Activated T-helper 2 cell treated with anti-CD3 and anti-CD28 coated beads, Interferon-gamma antibody, Interleukin-2, Interleukin-4, amounts not matched to agents 10 μg/mL and 5 μg/mL and 100 μg/mL, durations not matched to agents 14 hours and 24 hours and 36 hours (primary cell): Measurements from ENCODE around the gene PRIM2. TPM values are rescaled to one million over a fixed set of nuclear protein-coding genes. Genes with fewer than 3 reads are reported as not detected.
"Not testable (repeated sequence)": the region's sequence is repeated elsewhere in the genome, so short reads cannot be mapped to it uniquely, and the experiment has no call there.

ENCODE experiments used
- DNase-seq: peaks from one replicate; pipeline ENCODE4 v3.0.0; 2021; ENCODE audit warnings: low spot score
- H3K27ac Mint-ChIP-seq: one replicate; pipeline ENCODE4 v1.8.0; 2021; ENCODE audit warnings: mixed read lengths
- H3K27me3 Mint-ChIP-seq: one replicate; pipeline ENCODE4 v1.8.0; 2021; ENCODE audit warnings: low read depth, mixed read lengths
- H3K36me3 Mint-ChIP-seq: one replicate; pipeline ENCODE4 v1.8.0; 2021; ENCODE audit warnings: low read depth, mixed read lengths
- H3K4me1 Mint-ChIP-seq: one replicate; pipeline ENCODE4 v1.8.0; 2021; ENCODE audit warnings: low read depth, mixed read lengths
- H3K4me3 Mint-ChIP-seq: one replicate; pipeline ENCODE4 v1.8.0; 2021; ENCODE audit warnings: low read depth, mild to moderate bottlenecking, moderate library complexity, mixed read lengths
- H3K9me3 Mint-ChIP-seq: one replicate; pipeline ENCODE4 v1.8.0; 2021; ENCODE audit warnings: mixed read lengths
- intact Hi-C: fragments of 100-400 bp; cut with micrococcal nuclease; formaldehyde crosslinking; loops from one replicate; pipeline ENCODE4 v1.15.1; 2023
- total RNA-seq: library from RNA; stranded (reverse); gene quantifications from 2 replicates; pipeline ENCODE4 v1.2.3, GENCODE V29; 2022

Gene PRIM2
- total RNA-seq, 1 donor from 2014 or later = 37.9 TPM

DNA sequence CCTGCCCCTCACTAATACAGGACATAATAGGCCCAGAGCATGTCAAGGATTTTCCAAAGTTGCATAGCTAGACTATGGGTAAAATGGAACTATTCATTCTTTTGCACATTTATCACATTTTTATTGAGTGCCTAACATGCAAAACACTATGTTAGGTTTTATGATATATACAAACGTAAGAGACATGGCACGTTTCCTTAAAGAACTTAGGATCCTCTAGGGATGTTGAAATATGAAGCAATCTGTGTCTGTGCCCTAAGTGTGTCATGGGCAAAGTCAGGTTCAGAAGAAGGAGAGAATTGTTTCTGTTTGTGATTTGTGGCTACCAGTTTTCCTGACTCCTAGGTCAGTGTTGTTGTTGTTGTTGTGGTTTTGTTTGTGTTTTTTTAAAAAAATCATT is 158.2 kb downstream of the PRIM2 start:
- H3K4me1 Mint-ChIP-seq, H3K27ac Mint-ChIP-seq, intact Hi-C loops, H3K4me3 Mint-ChIP-seq, DNase-seq, H3K27me3 Mint-ChIP-seq, H3K9me3 Mint-ChIP-seq, H3K36me3 Mint-ChIP-seq: not testable (repeated sequence)

DNA sequence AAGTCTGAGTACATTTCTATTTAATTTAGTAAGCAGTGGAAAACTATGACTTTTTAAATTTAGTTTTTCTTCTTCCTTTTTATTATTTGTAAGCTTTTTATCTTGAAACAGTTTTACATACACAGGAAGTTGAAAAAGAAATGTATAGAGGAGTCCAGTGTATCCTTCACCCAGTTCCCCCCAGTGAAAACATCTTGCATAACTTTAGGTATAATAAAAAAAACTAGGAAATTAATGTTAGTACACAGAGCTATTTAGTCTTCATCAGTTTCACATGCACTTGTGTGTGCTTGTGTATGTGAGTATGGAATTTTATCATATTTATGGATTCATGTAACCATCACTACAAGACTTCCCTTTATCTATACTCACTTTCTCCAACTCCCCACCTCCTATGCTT is 162.8 kb downstream of the PRIM2 start:
- not testable (repeated sequence) for H3K27me3 Mint-ChIP-seq, H3K4me3 Mint-ChIP-seq

GRCh38 chr6:57481121-57481520 is 163.7 kb downstream of the PRIM2 start:
- H3K9me3 Mint-ChIP-seq, H3K36me3 Mint-ChIP-seq, H3K27me3 Mint-ChIP-seq, intact Hi-C loops, DNase-seq, H3K4me1 Mint-ChIP-seq, H3K4me3 Mint-ChIP-seq, H3K27ac Mint-ChIP-seq: not testable (repeated sequence)

More for the DNA sequence above, 162.8 kb downstream of the PRIM2 start:
- DNase-seq, H3K4me1 Mint-ChIP-seq, H3K36me3 Mint-ChIP-seq, intact Hi-C loops, H3K27ac Mint-ChIP-seq, H3K9me3 Mint-ChIP-seq: not testable (repeated sequence)

DNA sequence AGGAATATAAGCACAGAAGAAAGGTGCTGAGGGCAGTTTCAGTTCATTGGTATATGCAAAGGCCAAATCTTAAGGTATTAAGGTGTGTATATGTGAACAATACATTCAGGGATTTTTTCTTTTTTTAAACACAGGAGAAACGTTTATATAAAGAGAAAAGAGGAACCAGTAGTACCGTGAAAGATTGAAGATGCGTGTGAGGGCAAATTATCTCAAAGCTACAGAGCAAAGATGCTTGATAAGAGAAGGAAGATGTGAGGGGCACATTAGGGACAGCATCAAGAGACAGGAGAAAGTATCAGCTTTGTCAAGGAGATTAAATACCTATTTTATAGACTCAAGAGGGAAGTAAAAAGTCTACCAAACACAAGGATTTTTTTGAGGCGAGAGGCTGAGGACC is 165.0 kb downstream of the PRIM2 start:
- H3K4me3 Mint-ChIP-seq, H3K27ac Mint-ChIP-seq, intact Hi-C loops, DNase-seq, H3K4me1 Mint-ChIP-seq, H3K9me3 Mint-ChIP-seq, H3K27me3 Mint-ChIP-seq, H3K36me3 Mint-ChIP-seq: not testable (repeated sequence)

GRCh38 chr6:57486494-57487081 is 169.2 kb downstream of the PRIM2 start:
- H3K27me3 Mint-ChIP-seq, H3K27ac Mint-ChIP-seq, H3K4me3 Mint-ChIP-seq, DNase-seq, intact Hi-C loops, H3K9me3 Mint-ChIP-seq, H3K4me1 Mint-ChIP-seq, H3K36me3 Mint-ChIP-seq: not testable (repeated sequence)

DNA sequence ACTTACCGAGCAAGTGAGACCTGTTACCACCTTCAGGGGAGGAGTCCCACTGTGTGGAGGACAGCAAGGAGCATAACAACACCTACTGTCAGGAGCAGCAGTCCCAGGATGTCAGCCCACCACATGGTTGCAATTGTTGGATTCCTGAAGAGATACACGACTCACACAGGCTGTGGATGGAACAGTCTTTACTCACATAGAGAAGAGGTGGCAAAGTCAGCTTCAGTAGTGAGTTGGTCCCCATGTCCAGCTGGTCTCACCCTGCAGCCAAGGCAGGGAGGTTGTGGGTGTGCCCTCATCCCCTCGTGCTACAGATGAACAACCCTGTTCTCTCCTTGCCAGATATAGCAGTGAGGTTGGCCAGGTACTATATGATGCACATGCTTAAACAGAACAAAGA is 171.1 kb downstream of the PRIM2 start:
- H3K27me3 Mint-ChIP-seq, DNase-seq, H3K9me3 Mint-ChIP-seq, H3K36me3 Mint-ChIP-seq, H3K4me1 Mint-ChIP-seq, H3K4me3 Mint-ChIP-seq, H3K27ac Mint-ChIP-seq, intact Hi-C loops: not testable (repeated sequence)

DNA sequence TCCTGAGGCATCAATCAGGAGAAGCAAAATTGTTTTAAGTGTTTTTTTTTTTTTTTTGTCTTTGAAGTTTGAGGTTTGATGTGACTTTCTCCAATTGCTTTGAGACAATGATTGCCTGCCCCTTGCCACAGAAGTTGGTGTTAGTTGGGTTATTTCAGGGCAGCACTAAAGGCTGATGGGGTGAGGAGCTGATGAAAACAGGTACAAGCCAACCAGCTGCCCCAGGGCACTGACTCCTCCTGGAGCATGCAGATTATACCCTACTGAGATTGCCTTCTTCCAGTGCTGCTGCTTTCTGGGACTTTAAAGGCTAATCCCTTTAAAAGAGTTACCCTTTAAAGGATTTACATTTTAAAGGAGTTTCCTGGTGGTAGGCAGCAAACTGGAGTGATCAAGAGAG is 172.5 kb downstream of the PRIM2 start:
- H3K4me3 Mint-ChIP-seq, H3K27ac Mint-ChIP-seq, intact Hi-C loops, DNase-seq, H3K4me1 Mint-ChIP-seq, H3K27me3 Mint-ChIP-seq, H3K9me3 Mint-ChIP-seq, H3K36me3 Mint-ChIP-seq: not testable (repeated sequence)

DNA sequence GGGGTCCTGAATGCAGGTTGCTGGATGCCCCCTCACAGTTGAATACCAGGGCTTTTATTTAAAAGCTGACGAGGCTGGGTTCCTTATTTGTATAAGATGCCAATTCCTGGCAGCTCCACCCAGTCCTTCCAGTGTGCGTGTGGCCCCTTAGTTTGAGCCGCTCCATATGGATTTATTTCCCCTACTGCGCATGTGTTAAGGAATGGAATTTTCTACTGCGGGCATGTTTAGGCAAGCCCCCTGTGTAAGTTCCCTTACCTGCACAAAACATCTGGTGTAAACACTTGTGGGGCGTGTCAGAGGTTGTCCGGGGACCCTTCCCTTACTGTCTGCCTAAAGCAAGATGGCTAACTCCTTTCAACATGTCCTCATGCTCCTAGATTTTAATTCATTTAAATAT is 174.4 kb downstream of the PRIM2 start:
- H3K27me3 Mint-ChIP-seq, H3K4me3 Mint-ChIP-seq, DNase-seq, H3K27ac Mint-ChIP-seq, intact Hi-C loops, H3K36me3 Mint-ChIP-seq, H3K9me3 Mint-ChIP-seq, H3K4me1 Mint-ChIP-seq: not testable (repeated sequence)

DNA sequence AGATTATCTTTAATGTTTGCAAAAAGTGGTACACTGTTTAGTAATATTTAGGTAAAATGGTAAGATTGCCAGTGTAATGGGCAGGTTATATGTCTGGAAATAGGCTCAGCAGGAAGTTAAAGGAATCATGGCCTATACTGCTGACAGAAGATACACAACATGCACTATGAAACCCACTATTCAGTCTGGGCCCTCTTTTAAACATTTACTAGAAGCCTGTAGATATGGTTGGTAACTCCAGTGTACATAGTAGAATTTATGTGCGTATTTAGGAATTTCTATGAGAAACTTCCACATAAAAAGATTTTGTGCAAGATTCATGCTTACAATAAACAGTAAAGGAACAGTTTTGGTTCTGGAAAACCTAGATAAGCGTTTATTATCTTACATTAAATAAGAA is 178.8 kb downstream of the PRIM2 start:
- H3K4me1 Mint-ChIP-seq, H3K9me3 Mint-ChIP-seq, intact Hi-C loops, H3K36me3 Mint-ChIP-seq, H3K4me3 Mint-ChIP-seq, H3K27me3 Mint-ChIP-seq, H3K27ac Mint-ChIP-seq, DNase-seq: not testable (repeated sequence)

- H3K36me3 Mint-ChIP-seq, H3K27ac Mint-ChIP-seq, H3K27me3 Mint-ChIP-seq, H3K4me1 Mint-ChIP-seq, DNase-seq, H3K9me3 Mint-ChIP-seq, H3K4me3 Mint-ChIP-seq, intact Hi-C loops: not testable (repeated sequence)
These were observed 183.1 kb downstream of the PRIM2 start for GRCh38 chr6:57500368-57501021.

DNA sequence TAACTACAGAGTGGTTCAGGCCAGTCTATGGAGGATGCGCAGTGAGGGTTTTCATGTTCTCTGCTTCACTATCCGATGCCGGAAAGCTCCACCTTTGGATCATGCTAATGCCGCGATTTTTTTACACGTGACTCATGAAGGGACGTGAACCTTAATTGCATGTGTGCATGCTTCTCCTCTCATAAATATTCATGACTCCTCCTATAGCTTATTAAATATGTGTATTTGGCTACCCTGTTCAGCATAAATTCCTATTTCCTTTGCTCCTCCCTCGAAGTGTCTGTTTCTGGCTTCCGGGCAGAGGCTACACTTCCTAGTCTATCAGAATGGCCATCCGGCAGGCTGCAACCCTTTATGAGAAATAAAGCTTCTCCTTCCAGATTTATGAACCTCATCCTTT is 185.0 kb downstream of the PRIM2 start:
- DNase-seq, H3K4me3 Mint-ChIP-seq, intact Hi-C loops, H3K27me3 Mint-ChIP-seq, H3K27ac Mint-ChIP-seq, H3K4me1 Mint-ChIP-seq, H3K9me3 Mint-ChIP-seq, H3K36me3 Mint-ChIP-seq: not testable (repeated sequence)

- H3K4me3 Mint-ChIP-seq, H3K9me3 Mint-ChIP-seq, intact Hi-C loops, H3K36me3 Mint-ChIP-seq, DNase-seq, H3K27ac Mint-ChIP-seq, H3K27me3 Mint-ChIP-seq, H3K4me1 Mint-ChIP-seq: not testable (repeated sequence)
These were observed 187.8 kb downstream of the PRIM2 start for GRCh38 chr6:57505251-57505650.

DNA sequence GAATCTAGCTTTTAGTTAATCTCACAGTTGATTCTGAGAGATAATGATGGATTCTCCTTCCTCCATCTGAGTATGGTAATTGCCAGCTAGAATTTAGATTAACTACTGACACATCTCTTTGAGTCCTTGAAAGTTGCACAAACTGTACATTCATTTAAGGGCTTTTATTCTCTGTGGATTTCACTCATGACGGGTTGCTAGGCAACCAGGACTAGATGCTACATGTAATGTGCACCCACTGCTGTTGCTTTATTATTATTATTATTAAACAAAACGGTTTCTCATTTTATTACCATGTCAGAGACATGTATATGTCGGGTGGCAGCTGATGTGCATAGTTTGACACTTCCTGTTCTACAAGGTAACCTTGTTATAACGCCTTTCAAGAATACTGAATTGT is 193.0 kb downstream of the PRIM2 start:
- H3K9me3 Mint-ChIP-seq, H3K36me3 Mint-ChIP-seq, H3K27ac Mint-ChIP-seq, H3K27me3 Mint-ChIP-seq, H3K4me1 Mint-ChIP-seq, intact Hi-C loops, DNase-seq, H3K4me3 Mint-ChIP-seq: not testable (repeated sequence)

GRCh38 chr6:57515171-57515570 is 197.7 kb downstream of the PRIM2 start:
- DNase-seq, H3K27me3 Mint-ChIP-seq, H3K4me3 Mint-ChIP-seq, H3K36me3 Mint-ChIP-seq, intact Hi-C loops, H3K9me3 Mint-ChIP-seq, H3K4me1 Mint-ChIP-seq, H3K27ac Mint-ChIP-seq: not testable (repeated sequence)
